ENCODE data around the gene MAPK8.

- no peak for TF ChIP-seq POLR2A (IDR thresholded peaks at IDR 0.05)
- no peak for TF ChIP-seq CTCF (IDR thresholded peaks at IDR 0.05)
These were observed 133.1 kb downstream of the MAPK8 start for GRCh38 chr10:48439581-48440041.
